Peyer's patch (tissue), 4 donors: Measurements from ENCODE around the gene ASAP2. TPM values are rescaled to one million over a fixed set of nuclear protein-coding genes. Genes with fewer than 3 reads are reported as not detected.

ENCODE experiments used
- DNase-seq, 3 donors: peaks; one replicate each; pipeline ENCODE4 v3.0.0-alpha.2; 2017 to 2019
- H3K27ac ChIP-seq, 4 donors: fragments of 200-600 bp; sonication (generic); one replicate each; pipeline ENCODE4 v1.5.1; 2016 to 2019
- H3K27me3 ChIP-seq, 2 donors: fragments of 200-600 bp; sonication (generic); one replicate each; pipeline ENCODE4 v1.5.1; 2019
- H3K36me3 ChIP-seq, 3 donors: fragments of 200-600 bp; sonication (generic); one replicate each; pipeline ENCODE4 v1.5.1; 2016 to 2019
- H3K4me1 ChIP-seq, 4 donors: fragments of 200-600 bp; sonication (generic); one replicate each; pipeline ENCODE4 v1.5.1; 2016 to 2019
- H3K4me3 ChIP-seq, 4 donors: fragments of 200-600 bp; sonication (generic); 1 replicate in 3 of 4; 2 replicates in 1 of 4; pipeline ENCODE4 v1.5.1; 2016 to 2019; ENCODE audit warnings: mild to moderate bottlenecking in 1 of 4
- H3K9me3 ChIP-seq, 4 donors: fragments of 200-600 bp; sonication (generic); one replicate each; pipeline ENCODE4 v1.5.1; 2016 to 2019; ENCODE audit warnings: mild to moderate bottlenecking in 1 of 4
- CTCF ChIP-seq, 6 experiments: fragments of 450-650 bp in 4 of 6; fragments of 200-600 bp in 2 of 6; sonication (generic) in 1 of 6; IDR thresholded peaks; one replicate each; pipeline ENCODE4 v1.5.1; 2017 to 2019; ENCODE audit warnings: antibody characterized with exemption in 6 of 6, mild to moderate bottlenecking in 3 of 6, moderate library complexity in 1 of 6
- POLR2A ChIP-seq, 2 donors: fragments of 450-650 bp; IDR thresholded peaks; one replicate each; pipeline ENCODE4 v1.5.1; 2017; ENCODE audit warnings: antibody characterized with exemption in 2 of 2, mild to moderate bottlenecking in 2 of 2, moderate library complexity in 2 of 2
- total RNA-seq, 4 donors: library from RNA; depleted of rRNA; stranded (reverse); fragments of >200 nt; gene quantifications; one replicate each; pipeline ENCODE4 v1.1.0, GENCODE V29; 2016

The ASAP2 gene
- total RNA-seq, 4 donors from 2014 or later, result 30.6 to 59.4 (median 37.8) TPM

GRCh38 chr2:9406529-9407362 is 200.1 kb downstream of the ASAP2 start:
- TF ChIP-seq CTCF (IDR thresholded peaks at IDR 0.05) (no peak), POLR2A (IDR thresholded peaks at IDR 0.05) (no peak)
- DNase-seq, result no peak
- Histone ChIP-seq H3K27me3 (no peaks in the 10 kb centered on the region), H3K9me3 (no peaks in the 10 kb centered on the region), H3K4me3 (no peak overlapping the region), H3K4me1 (no peaks in the 10 kb centered on the region), H3K36me3 (peaks cover 0 to 46% (median 0%) of the 10 kb centered on the region in 3 donors), H3K27ac (no peak overlapping the region)

DNA sequence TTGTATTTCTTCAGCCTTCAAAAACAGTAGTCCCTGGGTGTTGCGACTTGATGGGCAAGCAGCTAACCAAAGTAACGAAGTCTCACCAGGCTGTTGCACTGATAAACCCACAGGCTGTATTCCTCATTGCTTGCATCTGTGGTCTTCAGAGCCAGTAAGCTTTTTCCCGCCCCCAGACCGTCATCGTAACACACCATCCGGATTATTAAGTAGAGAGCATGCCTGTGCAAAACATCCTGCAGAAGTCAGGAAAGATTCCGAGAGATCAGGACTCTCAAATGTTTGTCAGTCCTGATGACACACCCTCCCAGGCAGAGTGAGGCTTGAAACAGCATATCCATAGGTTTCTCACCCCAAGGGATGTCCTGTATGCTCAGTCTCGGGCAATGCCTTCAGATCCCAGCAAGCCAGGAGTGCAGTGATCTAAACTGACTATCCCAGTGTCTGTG is 200.8 kb downstream of the ASAP2 start:
- H3K27ac ChIP-seq, result no peak overlapping the region
- H3K36me3 ChIP-seq, result peaks cover 0 to 44% (median 0%) of the 10 kb centered on the region in 3 donors
- H3K27me3 ChIP-seq, result no peaks in the 10 kb centered on the region
- H3K4me3 ChIP-seq, result no peak overlapping the region
- H3K9me3 ChIP-seq, result no peaks in the 10 kb centered on the region
- TF ChIP-seq CTCF (IDR thresholded peaks at IDR 0.05), result no peak
- no peak for TF ChIP-seq POLR2A (IDR thresholded peaks at IDR 0.05)
- no peak for DNase-seq
- H3K4me1 ChIP-seq, result no peaks in the 10 kb centered on the region

DNA sequence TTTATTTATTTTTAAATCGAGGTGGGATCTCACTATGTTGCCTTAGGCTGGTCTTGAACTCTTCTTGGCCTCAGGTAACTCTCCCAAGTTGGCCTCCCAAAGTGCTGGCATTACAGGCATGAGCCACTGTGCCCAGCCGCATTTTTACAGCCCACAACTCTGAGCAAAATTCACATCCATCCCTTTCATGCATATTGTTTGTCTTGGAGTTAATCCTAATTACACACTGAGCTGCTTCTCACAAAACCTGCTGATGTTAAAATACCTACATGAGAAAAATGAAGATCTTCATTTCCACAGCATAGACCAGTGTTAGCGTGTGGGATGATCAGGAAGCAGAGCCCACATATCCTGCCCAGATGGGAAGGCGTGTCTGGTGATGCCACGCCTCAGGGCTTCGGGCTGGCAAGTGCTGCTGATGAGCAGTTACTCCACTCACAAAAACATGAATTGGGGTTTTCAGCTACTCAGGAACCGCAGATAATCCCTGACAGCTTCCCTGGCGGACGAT is 202.1 kb downstream of the ASAP2 start:
- Histone ChIP-seq H3K4me1 (no peaks in the 10 kb centered on the region), H3K4me3 (no peak overlapping the region), H3K9me3 (no peaks in the 10 kb centered on the region), H3K36me3 (peaks cover 0 to 50% (median 0%) of the 10 kb centered on the region in 3 donors), H3K27ac (no peak overlapping the region), H3K27me3 (no peaks in the 10 kb centered on the region)
- DNase-seq, result no peak
- TF ChIP-seq CTCF (IDR thresholded peaks at IDR 0.05) (no peak), POLR2A (IDR thresholded peaks at IDR 0.05) (no peak)

GRCh38 chr2:9410108-9410507 is 203.5 kb downstream of the ASAP2 start:
- H3K9me3 ChIP-seq, result no peaks in the 10 kb centered on the region
- no peak overlapping the region for H3K27ac ChIP-seq
- H3K4me3 ChIP-seq, result no peak overlapping the region
- no peaks in the 10 kb centered on the region for H3K4me1 ChIP-seq
- TF ChIP-seq POLR2A (IDR thresholded peaks at IDR 0.05) (no peak), CTCF (IDR thresholded peaks at IDR 0.05) (no peak)
- DNase-seq, result no peak
- H3K27me3 ChIP-seq, result no peaks in the 10 kb centered on the region
- H3K36me3 ChIP-seq, result peaks cover 0 to 50% (median 0%) of the 10 kb centered on the region in 3 donors

GRCh38 chr2:9412781-9413180 is 206.2 kb downstream of the ASAP2 start:
- Histone ChIP-seq H3K36me3 (peaks cover 0 to 44% (median 0%) of the 10 kb centered on the region in 3 donors), H3K9me3 (no peaks in the 10 kb centered on the region), H3K4me1 (no peaks in the 10 kb centered on the region), H3K4me3 (no peak overlapping the region), H3K27me3 (no peaks in the 10 kb centered on the region), H3K27ac (no peak overlapping the region)
- TF ChIP-seq POLR2A (IDR thresholded peaks at IDR 0.05) (no peak), CTCF (IDR thresholded peaks at IDR 0.05) (no peak)
- DNase-seq, result no peak
